Measurements from ENCODE around the gene IGF2BP1.

DNA sequence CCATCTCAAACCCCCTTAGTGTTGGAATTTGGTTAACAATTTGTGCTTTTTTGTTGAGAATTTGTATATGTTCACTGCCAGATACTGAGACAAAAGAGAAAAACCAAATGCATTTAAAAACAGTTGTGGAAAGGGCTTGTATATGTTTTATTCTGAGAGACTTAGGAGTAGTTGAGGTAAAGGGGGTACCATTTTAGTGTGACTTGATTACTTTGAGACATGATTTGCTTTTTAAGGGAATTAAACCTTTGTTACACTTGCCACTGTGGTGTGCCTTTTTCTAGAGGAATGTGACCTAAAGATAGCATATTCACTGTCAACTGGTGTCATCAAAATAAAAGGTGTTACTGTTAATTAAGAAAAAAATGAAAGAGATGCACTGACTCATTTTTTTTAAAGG, 4.5 kb downstream of the IGF2BP1 start:
- TF ChIP-seq EZH2phosphoT487 (conservative IDR thresholded peaks at IDR 0.05; ENCODE audit: low read length), result no peak
- TF ChIP-seq, protein P1, sequence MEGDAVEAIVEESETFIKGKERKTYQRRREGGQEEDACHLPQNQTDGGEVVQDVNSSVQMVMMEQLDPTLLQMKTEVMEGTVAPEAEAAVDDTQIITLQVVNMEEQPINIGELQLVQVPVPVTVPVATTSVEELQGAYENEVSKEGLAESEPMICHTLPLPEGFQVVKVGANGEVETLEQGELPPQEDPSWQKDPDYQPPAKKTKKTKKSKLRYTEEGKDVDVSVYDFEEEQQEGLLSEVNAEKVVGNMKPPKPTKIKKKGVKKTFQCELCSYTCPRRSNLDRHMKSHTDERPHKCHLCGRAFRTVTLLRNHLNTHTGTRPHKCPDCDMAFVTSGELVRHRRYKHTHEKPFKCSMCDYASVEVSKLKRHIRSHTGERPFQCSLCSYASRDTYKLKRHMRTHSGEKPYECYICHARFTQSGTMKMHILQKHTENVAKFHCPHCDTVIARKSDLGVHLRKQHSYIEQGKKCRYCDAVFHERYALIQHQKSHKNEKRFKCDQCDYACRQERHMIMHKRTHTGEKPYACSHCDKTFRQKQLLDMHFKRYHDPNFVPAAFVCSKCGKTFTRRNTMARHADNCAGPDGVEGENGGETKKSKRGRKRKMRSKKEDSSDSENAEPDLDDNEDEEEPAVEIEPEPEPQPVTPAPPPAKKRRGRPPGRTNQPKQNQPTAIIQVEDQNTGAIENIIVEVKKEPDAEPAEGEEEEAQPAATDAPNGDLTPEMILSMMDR (IDR thresholded peaks at IDR 0.05; ENCODE audit: insufficient read depth, low read length, poor library complexity, severe bottlenecking), result no peak

Data from SU-DHL-6 (cell line).